Kidney epithelial cell (primary cell): Measurements from ENCODE around the gene PODXL2. TPM values are rescaled to one million over a fixed set of nuclear protein-coding genes. Genes with fewer than 3 reads are reported as not detected.

ENCODE experiments used
- DNase-seq: peaks from one replicate; pipeline ENCODE4 v3.0.0-alpha.2; 2010; ENCODE audit warnings: low read depth
- H3K27me3 ChIP-seq: 2 replicates; pipeline ENCODE4 v1.6.0; 2011; ENCODE audit warnings: low read length; ENCODE audit not compliant: control insufficient read depth, insufficient read depth
- H3K36me3 ChIP-seq: 2 replicates; pipeline ENCODE4 v1.5.1; 2011; ENCODE audit warnings: low read length; ENCODE audit not compliant: control insufficient read depth, insufficient read depth
- H3K4me3 ChIP-seq: 2 replicates; pipeline ENCODE4 v1.5.1; 2011; ENCODE audit warnings: low read depth, mild to moderate bottlenecking, control low read depth, low read length
- total RNA-seq: library from RNA; depleted of rRNA; stranded (reverse); fragments of >200 nt; gene quantifications from 2 replicates; pipeline ENCODE4 v1.2.3, GENCODE V29; 2015
- TF ChIP-seq, protein P1 (sequence below): IDR thresholded peaks from 2 replicates; pipeline ENCODE4 v1.5.1; 2011; ENCODE audit warnings: mild to moderate bottlenecking, moderate library complexity, low read length, control low read depth, inconsistent platforms; ENCODE audit not compliant: insufficient read depth, poor library complexity, severe bottlenecking

PODXL2 gene
- total RNA-seq, 1 donor from 2014 or later, result 69.5 TPM

DNA sequence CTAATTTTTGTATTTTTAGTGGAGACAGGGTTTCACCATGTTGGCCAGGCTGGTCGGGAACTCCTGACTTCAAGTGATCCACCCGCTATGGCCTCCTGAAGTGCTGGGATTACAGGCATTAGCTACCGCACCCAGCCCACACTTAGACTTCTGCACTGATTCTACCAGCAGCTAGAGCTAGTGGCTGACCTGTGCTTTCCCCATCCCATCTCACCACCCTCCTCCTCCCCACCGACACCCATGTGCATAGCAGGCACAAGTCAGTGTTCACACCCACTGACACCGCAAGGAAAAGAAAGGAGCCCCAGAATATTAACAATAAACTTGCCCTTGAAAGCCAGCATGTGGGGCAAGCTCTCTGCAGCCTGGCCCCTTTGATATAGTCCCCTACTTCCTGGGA is 32.6 kb downstream of the PODXL2 start:
- no peaks in the 10 kb centered on the region for H3K36me3 ChIP-seq
- no peak overlapping the region for H3K4me3 ChIP-seq
- H3K27me3 ChIP-seq, result no peaks in the 10 kb centered on the region
- TF ChIP-seq, protein P1, sequence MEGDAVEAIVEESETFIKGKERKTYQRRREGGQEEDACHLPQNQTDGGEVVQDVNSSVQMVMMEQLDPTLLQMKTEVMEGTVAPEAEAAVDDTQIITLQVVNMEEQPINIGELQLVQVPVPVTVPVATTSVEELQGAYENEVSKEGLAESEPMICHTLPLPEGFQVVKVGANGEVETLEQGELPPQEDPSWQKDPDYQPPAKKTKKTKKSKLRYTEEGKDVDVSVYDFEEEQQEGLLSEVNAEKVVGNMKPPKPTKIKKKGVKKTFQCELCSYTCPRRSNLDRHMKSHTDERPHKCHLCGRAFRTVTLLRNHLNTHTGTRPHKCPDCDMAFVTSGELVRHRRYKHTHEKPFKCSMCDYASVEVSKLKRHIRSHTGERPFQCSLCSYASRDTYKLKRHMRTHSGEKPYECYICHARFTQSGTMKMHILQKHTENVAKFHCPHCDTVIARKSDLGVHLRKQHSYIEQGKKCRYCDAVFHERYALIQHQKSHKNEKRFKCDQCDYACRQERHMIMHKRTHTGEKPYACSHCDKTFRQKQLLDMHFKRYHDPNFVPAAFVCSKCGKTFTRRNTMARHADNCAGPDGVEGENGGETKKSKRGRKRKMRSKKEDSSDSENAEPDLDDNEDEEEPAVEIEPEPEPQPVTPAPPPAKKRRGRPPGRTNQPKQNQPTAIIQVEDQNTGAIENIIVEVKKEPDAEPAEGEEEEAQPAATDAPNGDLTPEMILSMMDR, result no peak
- DNase-seq, result no peak

DNA sequence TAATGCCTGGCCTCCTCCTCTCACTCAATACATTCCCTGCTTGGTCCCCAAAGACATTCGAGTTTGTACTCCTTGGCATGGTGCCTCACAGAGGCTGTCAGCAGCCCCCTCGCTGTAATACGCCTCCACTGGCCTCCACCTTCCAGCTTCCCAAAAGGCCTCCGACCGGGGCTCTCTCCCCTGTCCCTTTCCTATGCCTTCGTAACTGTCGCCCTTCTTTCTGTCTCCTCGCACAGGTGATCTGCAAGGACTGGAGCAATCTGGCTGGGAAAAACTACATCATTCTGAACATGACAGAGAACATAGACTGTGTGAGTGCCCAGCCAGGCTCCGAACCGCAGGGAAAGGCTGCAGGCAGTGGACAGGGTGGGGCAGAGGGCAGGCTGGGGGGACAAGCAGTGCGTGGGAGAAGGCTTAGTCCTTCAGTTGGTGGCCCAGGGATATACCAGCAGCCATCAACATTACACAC is 33.0 kb downstream of the PODXL2 start:
- TF ChIP-seq, protein P1, result no peak
- Histone ChIP-seq H3K4me3 (no peak overlapping the region), H3K27me3 (no peaks in the 10 kb centered on the region), H3K36me3 (no peaks in the 10 kb centered on the region)
- DNase-seq, result no peak

DNA sequence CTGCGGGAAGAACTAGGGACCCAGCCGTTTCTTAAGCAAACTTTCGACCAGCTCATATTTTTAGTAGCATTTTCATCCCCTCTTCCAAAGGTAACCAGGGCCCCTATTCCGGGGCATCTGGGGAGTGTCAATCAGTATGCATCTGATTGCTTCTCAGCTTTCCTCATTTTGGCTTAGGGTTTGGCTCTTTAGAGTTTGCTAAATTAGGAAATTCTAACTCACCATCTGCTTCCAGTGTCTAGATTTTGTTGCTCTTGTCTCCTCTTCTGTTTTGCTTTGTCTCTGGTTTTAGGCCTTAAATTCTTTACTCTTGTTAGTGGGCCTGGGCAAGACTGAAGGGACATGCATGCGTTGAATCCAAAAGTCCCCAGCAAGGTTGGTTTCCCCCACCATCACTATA is 34.2 kb downstream of the PODXL2 start:
- TF ChIP-seq, protein P1, result no peak
- Histone ChIP-seq H3K4me3 (no peak overlapping the region), H3K36me3 (no peaks in the 10 kb centered on the region), H3K27me3 (no peaks in the 10 kb centered on the region)
- no peak for DNase-seq

DNA sequence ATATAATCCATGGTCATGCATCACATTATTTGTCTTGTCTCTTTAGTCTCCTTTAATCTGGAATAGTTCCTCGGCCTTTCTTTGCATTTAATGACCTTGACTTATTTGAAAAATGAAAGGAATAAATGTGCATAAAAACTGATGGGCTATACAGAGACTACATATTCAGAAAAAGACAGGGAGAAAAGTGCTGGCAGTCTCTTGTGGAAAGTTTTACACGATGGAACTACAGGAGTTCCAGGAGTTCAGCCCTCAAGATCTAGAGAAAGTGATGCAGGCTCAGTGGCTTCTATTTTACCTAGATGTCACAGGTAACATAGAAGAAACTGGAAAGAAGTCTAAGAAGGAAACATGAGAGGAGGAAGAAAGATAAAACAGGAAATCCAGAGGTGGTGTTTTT is 36.2 kb downstream of the PODXL2 start:
- H3K36me3 ChIP-seq, result no peaks in the 10 kb centered on the region
- TF ChIP-seq, protein P1, result no peak
- DNase-seq, result no peak
- H3K27me3 ChIP-seq, result no peaks in the 10 kb centered on the region
- H3K4me3 ChIP-seq, result no peak overlapping the region

DNA sequence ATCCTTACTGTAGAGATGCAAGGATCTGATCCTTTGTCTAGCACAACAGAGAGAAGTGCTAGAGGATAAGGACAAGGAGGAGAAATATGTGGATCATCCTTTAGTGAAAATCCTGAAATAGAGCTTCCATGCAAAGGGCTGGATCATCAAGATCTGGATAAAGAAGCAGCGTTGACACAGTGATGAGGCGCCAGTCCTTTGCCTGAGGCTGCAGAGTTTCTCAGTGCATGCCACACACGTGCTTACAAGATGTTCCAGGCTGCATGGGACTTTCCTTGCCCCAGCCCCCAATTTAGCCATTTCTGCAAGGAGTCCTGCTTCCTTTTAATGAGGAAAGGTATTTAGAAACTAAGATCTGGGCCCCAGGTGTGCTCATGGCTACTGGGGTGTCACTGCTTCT is 36.6 kb downstream of the PODXL2 start:
- DNase-seq, result no peak
- H3K27me3 ChIP-seq, result no peaks in the 10 kb centered on the region
- no peak overlapping the region for H3K4me3 ChIP-seq
- TF ChIP-seq, protein P1, result no peak
- no peaks in the 10 kb centered on the region for H3K36me3 ChIP-seq

DNA sequence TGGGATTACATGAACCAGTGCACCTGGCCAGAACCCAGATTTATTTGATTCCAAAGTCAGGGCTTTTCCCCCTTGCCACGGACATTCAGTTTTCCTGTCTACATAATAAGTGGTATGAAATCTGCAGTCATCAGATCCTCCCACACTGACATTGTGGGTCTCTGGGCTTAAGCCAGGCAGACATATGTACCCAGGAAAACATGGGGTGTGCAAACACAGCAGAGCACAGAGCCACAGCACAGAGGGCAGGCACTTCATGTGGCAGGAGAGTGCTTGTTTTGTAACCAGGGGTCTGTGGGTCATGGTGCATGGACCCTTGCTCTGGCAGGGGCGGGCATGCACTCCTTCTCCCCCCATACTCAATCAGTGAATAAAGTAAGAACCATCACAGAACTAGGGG is 37.7 kb downstream of the PODXL2 start:
- TF ChIP-seq, protein P1, result no peak
- Histone ChIP-seq H3K4me3 (no peak overlapping the region), H3K27me3 (no peaks in the 10 kb centered on the region), H3K36me3 (no peaks in the 10 kb centered on the region)
- DNase-seq, result no peak
